H9 (cell line): Measurements from ENCODE around the gene GCNT2. TPM values are rescaled to one million over a fixed set of nuclear protein-coding genes. Genes with fewer than 3 reads are reported as not detected.

Source experiments
- DNase-seq: peaks from one replicate; pipeline ENCODE4 v3.0.0-alpha.2; 2017
- H2AFZ ChIP-seq: one replicate; pipeline ENCODE4 v1.6.1; 2013; ENCODE audit warnings: mild to moderate bottlenecking, low read length, control low read depth, moderate library complexity
- H2AK5ac ChIP-seq: 2 replicates; pipeline ENCODE4 v1.6.1; 2013; ENCODE audit warnings: low read length, control low read depth, mixed read lengths; ENCODE audit not compliant: insufficient read length
- H2BK120ac ChIP-seq: one replicate; pipeline ENCODE4 v1.6.1; 2013; ENCODE audit warnings: low read depth, mild to moderate bottlenecking, low read length, control low read depth, inconsistent platforms; ENCODE audit not compliant: poor library complexity, severe bottlenecking
- H2BK12ac ChIP-seq: 2 replicates; pipeline ENCODE4 v1.6.1; 2013; ENCODE audit warnings: low read length, control low read depth, mixed read lengths, low read depth; ENCODE audit not compliant: insufficient read length
- H2BK15ac ChIP-seq: 2 replicates; pipeline ENCODE4 v1.6.1; 2013; ENCODE audit warnings: low read depth, low read length, control low read depth
- H2BK20ac ChIP-seq: one replicate; pipeline ENCODE4 v1.6.1; 2013; ENCODE audit warnings: low read depth, mild to moderate bottlenecking, low read length, control low read depth, inconsistent platforms; ENCODE audit not compliant: poor library complexity, severe bottlenecking
- H2BK5ac ChIP-seq: 2 replicates; pipeline ENCODE4 v1.6.1; 2013; ENCODE audit warnings: low read length, control low read depth, mixed read lengths; ENCODE audit not compliant: insufficient read length
- H3K14ac ChIP-seq: 2 replicates; pipeline ENCODE4 v1.6.1; 2013; ENCODE audit warnings: low read length, control low read depth; ENCODE audit not compliant: insufficient read depth
- H3K18ac ChIP-seq: 2 replicates; pipeline ENCODE4 v1.6.1; 2013; ENCODE audit warnings: low read depth, mild to moderate bottlenecking, mixed read lengths, low read length, control low read depth; ENCODE audit not compliant: insufficient read length
- H3K23ac ChIP-seq: 2 replicates; pipeline ENCODE4 v1.6.1; 2013; ENCODE audit warnings: low read length, control low read depth, mixed read lengths, low read depth; ENCODE audit not compliant: insufficient read length
- H3K23me2 ChIP-seq: 2 replicates; pipeline ENCODE4 v1.6.1; 2013; ENCODE audit warnings: low read depth, mild to moderate bottlenecking, mixed read lengths, low read length, control low read depth; ENCODE audit not compliant: insufficient read length, poor library complexity, severe bottlenecking
- H3K27ac ChIP-seq: 2 replicates; pipeline ENCODE4 v1.5.1; 2013; ENCODE audit warnings: low read length, control low read depth, mixed read lengths, low read depth; ENCODE audit not compliant: insufficient read length
- H3K27me3 ChIP-seq: 2 replicates; pipeline ENCODE4 v1.6.1; 2013; ENCODE audit warnings: low read length, control low read depth, inconsistent platforms; ENCODE audit not compliant: insufficient read depth
- H3K4ac ChIP-seq: 2 replicates; pipeline ENCODE4 v1.6.1; 2013; ENCODE audit warnings: low read depth, mild to moderate bottlenecking, control low read depth, inconsistent platforms, low read length, moderate library complexity
- H3K4me1 ChIP-seq: 2 replicates; pipeline ENCODE4 v1.6.1; 2013; ENCODE audit warnings: low read length, control low read depth, inconsistent platforms; ENCODE audit not compliant: insufficient read depth
- H3K4me2 ChIP-seq: 2 replicates; pipeline ENCODE4 v1.6.1; 2013; ENCODE audit warnings: low read length, control low read depth, mixed read lengths; ENCODE audit not compliant: insufficient read length, insufficient read depth
- H3K56ac ChIP-seq: 2 replicates; pipeline ENCODE4 v1.6.1; 2013; ENCODE audit warnings: low read depth, mild to moderate bottlenecking, mixed read lengths, low read length, control low read depth; ENCODE audit not compliant: insufficient read length
- H3K79me1 ChIP-seq: 2 replicates; pipeline ENCODE4 v1.6.1; 2013; ENCODE audit warnings: low read depth, mild to moderate bottlenecking, moderate library complexity, low read length, control low read depth, inconsistent platforms; ENCODE audit not compliant: insufficient read depth, poor library complexity, severe bottlenecking
- H3K79me2 ChIP-seq: 2 replicates; pipeline ENCODE4 v1.6.1; 2013; ENCODE audit warnings: low read length, control low read depth, inconsistent platforms; ENCODE audit not compliant: insufficient read depth
- H3K9ac ChIP-seq: 2 replicates; pipeline ENCODE4 v1.6.1; 2013; ENCODE audit warnings: low read length, control low read depth, mixed read lengths; ENCODE audit not compliant: insufficient read length; ENCODE audit errors: extremely low read depth
- H3K9me3 ChIP-seq: one replicate; pipeline ENCODE4 v1.6.1; 2013; ENCODE audit warnings: low read depth, low read length, inconsistent platforms; ENCODE audit not compliant: control insufficient read depth
- H3T11ph ChIP-seq: one replicate; pipeline ENCODE4 v1.6.1; 2013; ENCODE audit warnings: mild to moderate bottlenecking, low read length, control low read depth, inconsistent platforms
- H4K20me1 ChIP-seq: one replicate; pipeline ENCODE4 v1.6.1; 2013; ENCODE audit not compliant: control insufficient read depth, insufficient read length, insufficient read depth
- H4K5ac ChIP-seq: 2 replicates; pipeline ENCODE4 v1.6.1; 2013; ENCODE audit warnings: low read depth, mild to moderate bottlenecking, mixed read lengths, low read length, control low read depth; ENCODE audit not compliant: insufficient read length
- H4K8ac ChIP-seq: replicated peaks from 2 replicates; pipeline ENCODE4 v1.6.1; 2013; ENCODE audit warnings: low read length, control low read depth, mixed read lengths, low read depth; ENCODE audit not compliant: insufficient read length
- H4K91ac ChIP-seq: 2 replicates; pipeline ENCODE4 v1.6.1; 2013; ENCODE audit warnings: low read depth, mild to moderate bottlenecking, moderate library complexity, mixed read lengths, low read length, control low read depth; ENCODE audit not compliant: insufficient read length
- H3K27ac Mint-ChIP-seq, 3 experiments: 2 replicates in 2 of 3; 3 replicates in 1 of 3; pipeline ENCODE4 v1.8.0; 2020 to 2021; ENCODE audit warnings: mixed read lengths in 3 of 3, mild to moderate bottlenecking in 1 of 3, moderate library complexity in 1 of 3
- H3K27me3 Mint-ChIP-seq: 2 replicates; pipeline ENCODE4 v1.8.0; 2021; ENCODE audit warnings: low read depth, mild to moderate bottlenecking, moderate library complexity, mixed read lengths
- H3K36me3 Mint-ChIP-seq, 3 experiments: 2 replicates in 2 of 3; 3 replicates in 1 of 3; pipeline ENCODE4 v1.8.0; 2020 to 2021; ENCODE audit warnings: low read depth in 3 of 3, mixed read lengths in 3 of 3; ENCODE audit not compliant: insufficient read depth in 1 of 3
- H3K4me1 Mint-ChIP-seq, 2 experiments: 2 replicates each; pipeline ENCODE4 v1.8.0; 2020; ENCODE audit warnings: mixed read lengths in 2 of 2
- H3K4me3 Mint-ChIP-seq, 2 experiments: 2 replicates in 1 of 2; 3 replicates in 1 of 2; pipeline ENCODE4 v1.8.0; 2020 to 2021; ENCODE audit warnings: mild to moderate bottlenecking in 2 of 2, mixed read lengths in 2 of 2, moderate library complexity in 1 of 2
- H3K9me3 Mint-ChIP-seq, 2 experiments: 2 replicates in 1 of 2; 3 replicates in 1 of 2; pipeline ENCODE4 v1.8.0; 2020; ENCODE audit warnings: mild to moderate bottlenecking in 2 of 2, mixed read lengths in 2 of 2, moderate library complexity in 1 of 2
- WGBS: extraction: QIAGEN DNeasy Blood & Tissue Kit; methylation state at CpG from one replicate; pipeline ENCODE4 v1.1.7; 2013; ENCODE audit warnings: missing lambda C conversion rate, low lambda C conversion rate, mixed read lengths; ENCODE audit not compliant: insufficient read length; ENCODE audit errors: extremely low coverage; 5-methylcytosine and 5-hydroxymethylcytosine counted together
- total RNA-seq: library from RNA; stranded (reverse); gene quantifications from 2 replicates; pipeline ENCODE4 v1.2.1, GENCODE V29; 2021
- TF ChIP-seq, protein P1 (sequence below): fragments of 200-600 bp; sonication (generic); conservative IDR thresholded peaks from 3 replicates; pipeline ENCODE4 v1.8.0; 2021; ENCODE audit warnings: antibody characterized with exemption, mild to moderate bottlenecking

GCNT2 gene
- total RNA-seq, 1 experiment from 2014 or later, result 41.7 TPM

DNA sequence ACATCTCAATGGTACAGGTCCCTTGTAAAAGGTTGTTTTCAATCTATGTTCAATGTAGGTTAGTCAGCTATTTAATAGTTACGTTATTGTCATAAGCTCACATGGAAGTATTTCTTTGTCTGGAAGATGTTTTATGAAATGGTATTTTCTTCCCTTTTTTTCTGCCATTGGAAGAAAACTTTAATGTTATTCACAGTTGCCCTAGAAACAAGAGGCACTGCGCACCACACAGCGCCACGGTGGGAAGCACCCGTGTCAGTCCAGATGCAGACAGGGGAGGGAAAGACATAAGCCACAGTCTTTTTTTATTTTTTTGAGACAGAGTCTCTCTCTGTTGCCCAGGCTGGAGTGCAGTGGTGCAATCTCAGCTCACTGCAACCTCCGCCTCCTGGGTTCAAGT is 82.1 kb downstream of the GCNT2 start:
- no peak overlapping the region for H3K23ac ChIP-seq
- no peaks in the 10 kb centered on the region for H3K27me3 ChIP-seq
- H3K27me3 Mint-ChIP-seq, result no peaks in the 10 kb centered on the region

More for the DNA sequence above, 82.1 kb downstream of the GCNT2 start:
- H3K56ac ChIP-seq, result no peak overlapping the region
- H3K4me1 ChIP-seq, result peaks cover 11% of the 10 kb centered on the region; the same call in 1 of the 2 replicates
- H3K79me1 ChIP-seq, result peaks cover 4% of the 10 kb centered on the region
- no peaks in the 10 kb centered on the region for H3K23me2 ChIP-seq
- peak overlapping the region; percentile 29 to 55 (median 51); a peak in 3 of 7 replicates for H3K27ac Mint-ChIP-seq
- peaks cover 29 to 37% of the 10 kb centered on the region in 2 experiments for H3K4me1 Mint-ChIP-seq
- H3K4ac ChIP-seq, result no peak overlapping the region
- H3K18ac ChIP-seq, result no peak overlapping the region
- H3K36me3 Mint-ChIP-seq, result peaks cover 12 to 20% (median 17%) of the 10 kb centered on the region in 3 experiments
- H2BK20ac ChIP-seq, result no peak overlapping the region
- H4K91ac ChIP-seq, result no peak overlapping the region
- no peak overlapping the region for H2AK5ac ChIP-seq
- TF ChIP-seq, protein P1, sequence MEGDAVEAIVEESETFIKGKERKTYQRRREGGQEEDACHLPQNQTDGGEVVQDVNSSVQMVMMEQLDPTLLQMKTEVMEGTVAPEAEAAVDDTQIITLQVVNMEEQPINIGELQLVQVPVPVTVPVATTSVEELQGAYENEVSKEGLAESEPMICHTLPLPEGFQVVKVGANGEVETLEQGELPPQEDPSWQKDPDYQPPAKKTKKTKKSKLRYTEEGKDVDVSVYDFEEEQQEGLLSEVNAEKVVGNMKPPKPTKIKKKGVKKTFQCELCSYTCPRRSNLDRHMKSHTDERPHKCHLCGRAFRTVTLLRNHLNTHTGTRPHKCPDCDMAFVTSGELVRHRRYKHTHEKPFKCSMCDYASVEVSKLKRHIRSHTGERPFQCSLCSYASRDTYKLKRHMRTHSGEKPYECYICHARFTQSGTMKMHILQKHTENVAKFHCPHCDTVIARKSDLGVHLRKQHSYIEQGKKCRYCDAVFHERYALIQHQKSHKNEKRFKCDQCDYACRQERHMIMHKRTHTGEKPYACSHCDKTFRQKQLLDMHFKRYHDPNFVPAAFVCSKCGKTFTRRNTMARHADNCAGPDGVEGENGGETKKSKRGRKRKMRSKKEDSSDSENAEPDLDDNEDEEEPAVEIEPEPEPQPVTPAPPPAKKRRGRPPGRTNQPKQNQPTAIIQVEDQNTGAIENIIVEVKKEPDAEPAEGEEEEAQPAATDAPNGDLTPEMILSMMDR, result no peak
- H3T11ph ChIP-seq, result no peak overlapping the region
- no peak for DNase-seq
- no peak overlapping the region for H2BK5ac ChIP-seq
- H4K5ac ChIP-seq, result no peak overlapping the region
- no peak overlapping the region for H3K14ac ChIP-seq
- no peak overlapping the region for H3K4me2 ChIP-seq
- H2BK12ac ChIP-seq, result no peak overlapping the region
- H3K9me3 Mint-ChIP-seq, result peaks cover 0 to under 1% of the 10 kb centered on the region in 2 experiments; a peak in 1 of 5 replicates
- no peak overlapping the region for H4K8ac ChIP-seq
- no peak overlapping the region for H3K9ac ChIP-seq
- no peak overlapping the region for H2BK120ac ChIP-seq
- H3K27ac ChIP-seq, result no peak overlapping the region
- no CpG with 5 or more reads among the region's 6 CpGs for WGBS
- no peak overlapping the region for H2BK15ac ChIP-seq
- H3K9me3 ChIP-seq, result no peaks in the 10 kb centered on the region
- H3K79me2 ChIP-seq, result peaks cover 22% of the 10 kb centered on the region; the same call in 1 of the 2 replicates
- no peak overlapping the region for H3K4me3 Mint-ChIP-seq
- H4K20me1 ChIP-seq, result no peaks in the 10 kb centered on the region
- no peak overlapping the region for H2AFZ ChIP-seq
